ENCODE data around the gene MYG1.

MYG1 gene

GRCh38 chr12:53299454-53300180 is at the start of gene MYG1:
Gene MYG1 (plus strand): TSS chr12:53299695. CDS start chr12:53299738, 43 bp downstream.
- peak; percentile 90 for DNase-seq (ENCODE audit: low spot score)

DNA sequence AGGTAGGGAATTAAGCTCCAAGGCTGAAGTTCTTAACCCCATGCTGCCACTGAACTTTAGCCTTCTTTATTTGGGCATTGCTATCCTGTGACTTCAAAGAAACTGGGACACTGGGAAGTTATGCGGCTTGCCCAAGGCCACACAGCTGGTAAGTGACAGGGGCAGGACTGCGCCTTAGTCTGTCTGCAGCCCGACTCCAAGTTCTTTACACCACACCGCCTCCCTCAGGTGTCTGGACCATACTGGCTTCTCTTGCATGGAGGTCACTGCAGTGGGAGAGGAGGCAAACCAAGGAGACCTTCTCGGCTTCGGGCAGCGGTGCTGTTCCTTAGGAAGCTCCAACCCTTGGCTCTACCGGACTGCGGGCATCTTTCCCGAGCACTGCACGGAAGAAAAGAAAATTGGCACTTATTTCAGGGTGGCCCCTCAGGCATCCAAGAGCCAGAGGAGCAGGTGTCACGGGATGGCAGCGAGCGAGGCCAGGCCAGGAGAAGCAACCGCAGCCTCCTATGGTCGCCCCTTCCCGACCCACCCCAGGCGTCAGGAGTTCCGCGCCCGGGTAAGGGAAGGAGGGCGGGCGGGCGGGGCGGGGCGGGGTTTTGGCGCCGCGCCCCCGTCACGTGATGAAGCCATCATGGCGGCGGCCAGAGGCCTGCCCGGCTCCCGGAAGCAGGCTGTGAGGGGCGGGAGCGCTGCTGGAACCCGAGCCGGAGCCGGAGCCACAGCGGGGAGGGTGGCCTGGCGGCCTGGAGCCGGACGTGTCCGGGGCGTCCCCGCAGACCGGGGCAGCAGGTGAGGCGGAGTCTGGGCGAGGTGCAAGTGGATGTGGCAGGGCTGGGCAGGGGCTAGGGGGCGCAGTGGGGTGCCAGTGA is 47.8 kb upstream of the MYG1 start:
- DNase-seq (ENCODE audit: low spot score) = peak; percentile 96

DNA sequence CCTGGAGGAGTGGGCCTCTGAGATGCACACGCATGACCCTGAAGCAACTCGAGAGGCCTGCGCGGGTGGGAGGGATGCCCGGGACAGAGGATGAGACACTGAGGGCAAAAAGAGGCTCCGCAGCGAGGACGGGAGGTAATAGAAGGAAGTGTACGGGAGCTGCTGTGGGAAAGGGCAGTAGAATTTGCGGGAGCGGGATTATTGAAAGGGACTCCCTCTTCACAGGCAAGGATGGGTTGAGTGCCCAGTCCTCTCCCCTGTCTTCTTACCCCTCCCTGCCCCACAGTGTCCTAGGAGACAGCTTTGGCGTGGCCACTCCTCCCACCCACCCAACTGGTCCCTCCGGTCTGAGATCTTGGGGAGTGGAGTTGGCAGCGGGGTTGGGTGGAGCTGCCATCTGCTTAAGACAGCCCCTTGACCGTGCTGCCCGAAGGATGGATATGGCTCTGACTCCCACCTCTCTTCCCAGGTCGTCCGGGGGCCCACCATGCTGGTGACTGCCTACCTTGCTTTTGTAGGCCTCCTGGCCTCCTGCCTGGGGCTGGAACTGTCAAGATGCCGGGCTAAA is 47.1 kb upstream of the MYG1 start:
- DNase-seq (ENCODE audit: low spot score) = no peak

GRCh38 chr12:53253298-53253697 is 46.2 kb upstream of the MYG1 start:
- DNase-seq (ENCODE audit: low spot score) = no peak

DNA sequence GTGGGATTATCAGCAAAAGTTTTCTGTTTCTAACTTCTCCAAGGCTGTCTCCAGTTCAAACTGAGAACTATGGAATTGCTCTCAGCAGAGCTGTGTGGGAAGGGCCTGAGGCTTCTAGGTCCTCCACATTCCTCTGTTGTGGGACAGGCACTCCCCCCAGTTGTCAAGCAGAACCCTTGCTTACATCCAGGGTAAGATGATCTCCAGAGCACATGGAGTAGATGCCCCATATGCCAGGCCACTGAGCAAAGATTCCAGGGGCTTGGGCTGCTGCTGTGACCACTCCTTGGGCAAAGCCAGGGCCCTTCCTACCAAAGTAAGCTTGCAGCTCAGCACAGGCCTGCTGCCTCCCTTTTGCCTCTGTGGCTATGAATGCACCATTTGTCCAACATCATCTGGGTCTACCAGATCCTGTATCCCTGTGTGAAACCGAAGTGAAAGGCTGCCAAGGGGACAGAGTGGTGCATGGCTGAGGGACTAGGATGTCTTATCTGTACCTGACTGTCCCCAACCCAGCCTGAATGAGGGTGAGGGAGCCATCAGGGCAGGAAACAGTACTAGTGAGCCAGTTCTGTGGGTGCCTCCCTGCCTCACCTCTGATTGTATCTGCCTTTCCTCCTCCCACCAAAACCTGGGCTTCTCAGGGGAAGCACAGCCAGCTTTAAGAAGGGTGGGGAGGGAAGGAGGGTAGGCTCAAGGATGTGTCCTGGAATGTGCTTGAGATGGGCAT is 44.5 kb upstream of the MYG1 start:
- no peak for DNase-seq (ENCODE audit: low spot score)

- no peak for DNase-seq (ENCODE audit: low spot score)
These were observed 43.5 kb upstream of the MYG1 start for GRCh38 chr12:53255996-53256395.

GRCh38 chr12:53258541-53259539 is 40.7 kb upstream of the MYG1 start:
- no peak for DNase-seq (ENCODE audit: low spot score)

DNA sequence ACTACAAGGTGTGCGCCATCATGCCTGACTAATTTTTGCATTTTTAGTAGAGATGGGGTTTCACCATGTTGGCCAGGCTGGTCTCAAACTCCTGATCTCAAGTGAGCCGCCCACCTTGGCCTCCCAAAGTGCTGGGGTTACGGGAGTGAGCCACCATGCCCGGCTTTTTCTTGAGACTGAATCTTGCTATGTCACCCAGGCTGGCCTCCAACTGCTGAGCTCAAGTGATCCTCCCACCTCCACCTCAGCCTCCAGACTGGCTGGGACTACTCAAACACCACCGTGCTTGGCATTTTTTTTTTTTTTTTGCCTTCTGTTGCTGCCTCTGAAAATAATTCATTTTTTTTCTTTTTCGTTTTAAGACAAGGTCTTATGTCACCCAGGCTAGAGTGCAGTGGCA is 39.6 kb upstream of the MYG1 start:
- DNase-seq (ENCODE audit: low spot score) = no peak

DNA sequence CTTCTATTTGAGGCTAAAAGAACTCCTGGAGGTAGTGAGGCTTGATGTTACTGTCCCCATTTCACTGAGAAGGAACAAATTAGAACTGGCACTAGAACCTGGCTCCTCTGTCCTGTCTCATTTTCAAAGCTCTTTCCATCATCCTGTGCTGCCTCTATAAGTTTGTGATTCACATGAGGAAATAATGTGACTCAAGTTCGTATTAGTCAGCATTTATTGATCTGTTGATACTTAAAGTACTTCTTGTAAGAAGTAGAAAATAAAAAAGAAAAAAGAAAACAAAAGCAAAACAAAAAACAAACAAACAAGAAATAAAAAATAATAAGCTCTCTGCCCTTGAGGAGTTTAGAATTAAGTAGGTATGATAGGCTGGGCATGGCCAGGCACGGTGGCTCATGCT is 33.7 kb upstream of the MYG1 start:
- no peak for DNase-seq (ENCODE audit: low spot score)

DNA sequence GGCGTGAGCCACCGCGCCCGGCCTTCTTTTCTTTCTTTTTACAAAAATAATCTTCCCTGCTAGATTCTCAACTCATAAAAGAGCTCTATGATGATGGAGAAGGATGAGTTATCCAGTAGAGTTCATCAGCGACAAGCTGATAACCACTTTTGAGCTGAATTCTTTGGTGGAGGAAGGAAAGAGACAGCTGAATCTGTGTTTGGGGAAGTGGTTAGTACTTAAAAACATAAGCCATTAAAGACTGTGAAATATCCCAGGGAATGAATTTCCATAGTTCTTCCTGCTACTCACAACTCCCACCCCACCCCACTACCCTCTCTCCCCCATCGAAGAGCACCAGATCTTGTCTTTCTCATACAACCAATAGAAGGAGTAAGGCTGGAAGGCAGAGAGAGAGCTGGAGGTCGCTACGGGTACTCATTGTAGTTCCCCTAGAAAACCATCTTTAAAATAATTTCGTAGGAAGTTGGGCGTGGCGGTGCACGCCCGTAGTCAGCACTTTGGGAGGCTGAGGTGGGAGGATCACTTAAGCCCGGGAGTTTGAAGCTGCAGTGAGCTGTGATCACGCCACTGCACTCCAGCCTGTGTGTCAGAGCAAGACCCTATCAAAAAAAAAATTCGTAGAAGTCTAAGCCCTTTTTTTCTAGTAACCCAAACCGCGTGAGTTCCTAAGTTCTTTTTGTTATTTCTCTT is 32.0 kb upstream of the MYG1 start:
- no peak for DNase-seq (ENCODE audit: low spot score)

- peak; percentile 89 for DNase-seq (ENCODE audit: low spot score)
These were observed 31.4 kb upstream of the MYG1 start, which contains the start of gene ESPL1 for GRCh38 chr12:53267999-53268629. Gene ESPL1 (plus strand): TSS chr12:53268299. CDS start chr12:53268767, 468 bp downstream.

GRCh38 chr12:53268630-53269562 is 30.6 kb upstream of the MYG1 start:
- no peak for DNase-seq (ENCODE audit: low spot score)

DNA sequence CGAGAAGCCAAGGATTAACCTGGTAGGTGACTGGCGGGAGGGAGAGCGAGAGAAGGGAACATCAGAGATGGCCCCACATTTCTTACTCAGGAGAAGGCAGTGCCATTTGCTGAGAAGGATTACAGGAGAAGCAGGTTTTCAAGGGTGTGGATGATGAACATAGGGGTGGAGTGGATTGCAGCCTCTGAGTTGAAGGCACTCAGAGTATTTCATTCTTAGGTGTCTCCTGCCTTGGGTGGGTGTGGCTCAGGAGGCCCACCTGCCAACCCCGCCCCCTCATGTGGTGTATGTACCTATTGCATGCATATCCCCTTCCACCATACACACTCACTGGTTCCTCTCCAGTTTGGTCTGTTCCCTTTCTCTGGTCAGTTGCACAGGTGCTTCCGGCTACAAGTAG is 25.1 kb upstream of the MYG1 start:
- DNase-seq (ENCODE audit: low spot score) = no peak

DNA sequence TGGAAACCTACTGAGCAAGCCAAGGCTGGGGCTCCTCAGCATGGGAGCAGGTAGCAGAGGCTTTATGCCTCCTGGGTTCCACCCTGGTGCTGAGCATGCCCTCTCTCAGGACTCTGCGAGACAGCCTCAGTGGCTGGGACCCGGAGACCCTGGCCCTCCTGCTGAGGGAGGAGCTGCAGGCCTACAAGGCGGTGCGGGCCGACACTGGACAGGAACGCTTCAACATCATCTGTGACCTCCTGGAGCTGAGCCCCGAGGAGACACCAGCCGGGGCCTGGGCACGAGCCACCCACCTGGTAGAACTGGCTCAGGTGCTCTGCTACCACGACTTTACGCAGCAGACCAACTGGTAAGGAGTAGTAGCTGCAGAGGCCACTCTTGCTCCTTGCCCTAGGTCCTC is 23.0 kb upstream of the MYG1 start:
- no peak for DNase-seq (ENCODE audit: low spot score)

DNA sequence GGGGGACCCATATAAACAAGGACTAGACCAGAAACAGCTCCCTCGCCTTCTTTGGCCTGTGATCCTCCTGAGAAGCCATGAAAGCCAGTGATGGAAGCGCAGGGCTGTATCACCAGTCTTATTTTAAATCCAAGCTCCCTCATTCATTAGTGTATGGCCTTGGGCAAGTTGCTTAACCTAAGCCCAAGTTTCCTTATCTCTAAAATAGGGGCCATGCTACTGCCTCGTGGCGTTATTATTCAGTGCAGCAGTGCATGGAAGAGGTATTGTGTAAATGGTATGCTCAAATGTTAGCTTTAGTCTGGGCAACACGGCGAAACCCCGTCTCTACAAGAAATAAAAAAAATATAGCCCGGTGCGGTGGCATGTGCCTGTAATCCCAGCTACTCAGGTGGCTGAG is 21.5 kb upstream of the MYG1 start:
- DNase-seq (ENCODE audit: low spot score) = no peak

DNA sequence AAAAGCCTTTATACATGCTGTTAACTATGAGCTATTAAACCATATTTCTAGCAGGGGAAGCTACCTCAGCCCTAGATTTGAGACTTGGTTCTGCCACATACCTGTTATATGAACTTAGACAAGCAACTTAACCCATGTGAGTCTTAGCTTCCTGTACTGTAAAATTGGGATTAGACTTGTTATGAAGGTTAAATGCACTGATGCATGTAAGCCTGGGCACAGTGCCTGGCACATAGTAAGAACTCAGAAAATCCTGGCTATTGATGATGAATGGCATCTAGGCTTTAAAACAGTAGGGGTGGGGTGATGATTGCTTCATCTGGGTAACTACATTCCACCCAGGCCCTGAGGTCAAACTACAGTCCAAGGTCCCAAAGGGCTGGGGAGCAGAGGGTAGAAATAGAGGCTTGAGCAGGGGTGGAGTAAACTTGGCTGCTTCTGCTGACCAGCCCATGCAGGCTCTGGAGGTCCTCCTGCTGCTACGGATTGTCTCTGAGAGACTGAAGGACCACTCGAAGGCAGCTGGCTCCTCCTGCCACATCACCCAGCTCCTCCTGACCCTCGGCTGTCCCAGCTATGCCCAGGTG is 20.1 kb upstream of the MYG1 start:
- DNase-seq (ENCODE audit: low spot score) = no peak

DNA sequence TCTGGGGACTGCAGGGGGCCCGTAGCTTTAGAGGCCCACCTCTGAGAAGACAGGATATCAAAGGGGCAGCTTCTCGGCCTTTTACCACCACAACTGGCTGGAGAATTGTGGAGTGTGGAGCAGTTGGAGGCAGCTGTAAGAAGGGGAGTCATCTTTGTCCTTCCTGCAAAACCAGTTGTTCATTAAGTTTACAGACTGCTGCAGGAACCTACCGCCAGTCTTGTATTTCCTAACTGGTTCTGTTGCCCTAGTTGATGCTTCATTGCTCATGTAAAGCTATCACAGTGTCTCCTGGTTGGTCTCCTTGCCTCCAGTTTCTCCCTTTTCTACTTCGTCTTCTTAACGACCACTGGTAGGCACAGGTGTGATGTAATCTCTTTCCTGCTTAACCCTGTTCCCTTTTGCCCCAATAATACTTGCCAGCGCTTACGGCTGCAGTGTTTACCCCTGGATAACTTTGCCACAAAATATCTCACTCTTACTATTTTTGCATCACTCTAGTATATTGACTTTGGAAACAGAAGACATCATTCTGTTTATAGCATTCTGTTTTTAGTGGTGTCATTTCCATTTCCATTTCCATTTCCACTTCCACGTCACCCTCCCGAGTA is 19.5 kb upstream of the MYG1 start:
- DNase-seq (ENCODE audit: low spot score) = no peak

DNA sequence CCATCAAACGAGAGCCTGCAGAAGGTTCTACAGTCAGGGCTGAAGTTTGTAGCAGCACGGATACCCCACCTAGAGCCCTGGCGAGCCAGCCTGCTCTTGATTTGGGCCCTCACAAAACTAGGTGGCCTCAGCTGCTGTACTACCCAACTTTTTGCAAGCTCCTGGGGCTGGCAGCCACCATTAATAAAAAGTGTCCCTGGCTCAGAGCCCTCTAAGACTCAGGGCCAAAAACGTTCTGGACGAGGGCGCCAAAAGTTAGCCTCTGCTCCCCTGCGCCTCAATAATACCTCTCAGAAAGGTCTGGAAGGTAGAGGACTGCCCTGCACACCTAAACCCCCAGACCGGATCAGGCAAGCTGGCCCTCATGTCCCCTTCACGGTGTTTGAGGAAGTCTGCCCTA is 13.0 kb upstream of the MYG1 start:
- no peak for DNase-seq (ENCODE audit: low spot score)
